Fibroblast of upper back skin (primary cell): ENCODE measurements around the gene MUC12.
"Not testable (repeated sequence)": the region's sequence is repeated elsewhere in the genome, so short reads cannot be mapped to it uniquely, and the experiment has no call there.

ENCODE experiments used
- DNase-seq: peaks from one replicate; pipeline ENCODE4 v3.0.0-alpha.2; 2013

MUC12 gene, protein sequence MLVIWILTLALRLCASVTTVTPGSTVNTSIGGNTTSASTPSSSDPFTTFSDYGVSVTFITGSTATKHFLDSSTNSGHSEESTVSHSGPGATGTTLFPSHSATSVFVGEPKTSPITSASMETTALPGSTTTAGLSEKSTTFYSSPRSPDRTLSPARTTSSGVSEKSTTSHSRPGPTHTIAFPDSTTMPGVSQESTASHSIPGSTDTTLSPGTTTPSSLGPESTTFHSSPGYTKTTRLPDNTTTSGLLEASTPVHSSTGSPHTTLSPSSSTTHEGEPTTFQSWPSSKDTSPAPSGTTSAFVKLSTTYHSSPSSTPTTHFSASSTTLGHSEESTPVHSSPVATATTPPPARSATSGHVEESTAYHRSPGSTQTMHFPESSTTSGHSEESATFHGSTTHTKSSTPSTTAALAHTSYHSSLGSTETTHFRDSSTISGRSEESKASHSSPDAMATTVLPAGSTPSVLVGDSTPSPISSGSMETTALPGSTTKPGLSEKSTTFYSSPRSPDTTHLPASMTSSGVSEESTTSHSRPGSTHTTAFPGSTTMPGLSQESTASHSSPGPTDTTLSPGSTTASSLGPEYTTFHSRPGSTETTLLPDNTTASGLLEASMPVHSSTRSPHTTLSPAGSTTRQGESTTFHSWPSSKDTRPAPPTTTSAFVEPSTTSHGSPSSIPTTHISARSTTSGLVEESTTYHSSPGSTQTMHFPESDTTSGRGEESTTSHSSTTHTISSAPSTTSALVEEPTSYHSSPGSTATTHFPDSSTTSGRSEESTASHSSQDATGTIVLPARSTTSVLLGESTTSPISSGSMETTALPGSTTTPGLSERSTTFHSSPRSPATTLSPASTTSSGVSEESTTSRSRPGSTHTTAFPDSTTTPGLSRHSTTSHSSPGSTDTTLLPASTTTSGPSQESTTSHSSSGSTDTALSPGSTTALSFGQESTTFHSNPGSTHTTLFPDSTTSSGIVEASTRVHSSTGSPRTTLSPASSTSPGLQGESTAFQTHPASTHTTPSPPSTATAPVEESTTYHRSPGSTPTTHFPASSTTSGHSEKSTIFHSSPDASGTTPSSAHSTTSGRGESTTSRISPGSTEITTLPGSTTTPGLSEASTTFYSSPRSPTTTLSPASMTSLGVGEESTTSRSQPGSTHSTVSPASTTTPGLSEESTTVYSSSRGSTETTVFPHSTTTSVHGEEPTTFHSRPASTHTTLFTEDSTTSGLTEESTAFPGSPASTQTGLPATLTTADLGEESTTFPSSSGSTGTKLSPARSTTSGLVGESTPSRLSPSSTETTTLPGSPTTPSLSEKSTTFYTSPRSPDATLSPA (N-terminal part only)

DNA sequence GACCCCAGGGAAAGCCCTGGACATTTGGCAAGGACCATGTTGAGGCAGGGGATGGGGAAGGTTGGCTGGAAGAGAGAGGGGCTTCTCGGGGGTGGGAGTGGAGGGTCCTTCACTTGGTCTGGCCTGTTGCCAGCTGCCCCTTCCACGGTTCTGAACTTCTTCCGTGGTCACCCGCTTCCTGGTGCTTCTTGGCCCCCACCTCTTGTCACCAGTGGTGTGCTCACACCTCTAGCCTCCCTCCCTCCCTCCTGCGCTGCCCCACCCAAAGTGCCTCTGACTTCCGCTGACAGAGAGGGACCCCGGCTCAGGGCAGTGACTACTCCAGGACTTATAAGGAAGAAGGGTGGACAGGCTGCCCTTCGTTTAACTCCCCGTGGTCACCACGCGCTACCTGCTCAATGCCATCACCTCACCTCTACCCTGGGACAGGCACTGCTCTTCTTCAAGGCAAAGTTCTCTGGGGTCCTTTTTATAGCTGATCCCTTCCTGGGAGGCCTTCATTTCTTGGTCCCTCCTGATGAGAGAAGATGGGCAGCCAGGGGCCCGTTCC, at the start of gene MUC12:
Gene MUC12 (plus strand): TSS at position 500 of the 550 bp plus-strand sequence. CDS start 58 bp downstream, outside the sequence.
- DNase-seq, result no peak

DNA sequence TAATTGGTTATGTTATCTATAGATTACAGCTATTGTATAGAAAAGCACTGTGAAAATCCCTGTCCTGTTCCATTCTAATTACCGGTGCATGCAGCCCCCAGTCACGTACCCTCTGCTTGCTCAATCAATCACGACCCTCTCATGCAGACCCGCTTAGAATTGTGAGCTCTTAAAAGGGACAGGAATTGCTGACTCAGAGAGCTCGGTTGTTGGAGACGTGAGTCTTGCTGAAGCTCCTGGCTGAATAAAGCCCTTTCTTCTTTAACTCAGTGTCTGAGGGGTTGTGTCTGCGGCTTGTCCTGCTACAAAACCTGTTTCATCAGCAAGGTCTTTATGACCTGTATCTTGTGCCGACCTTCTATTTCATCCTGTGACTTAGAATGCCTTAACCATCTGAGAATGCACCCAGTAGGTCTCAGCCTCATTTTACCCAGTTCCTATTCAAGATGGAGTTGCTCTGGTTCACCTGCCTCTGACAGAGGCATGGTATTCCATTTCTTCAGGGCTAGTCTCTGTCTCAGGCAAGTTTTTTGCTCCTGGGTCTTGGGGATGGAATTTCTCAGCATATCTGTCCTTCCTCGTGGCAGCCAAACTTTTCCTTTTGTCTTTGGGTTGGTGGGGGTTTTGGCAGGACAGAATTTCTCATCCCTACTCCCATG, 49.5 kb upstream of the MUC12 start:
- not testable (repeated sequence) for DNase-seq

DNA sequence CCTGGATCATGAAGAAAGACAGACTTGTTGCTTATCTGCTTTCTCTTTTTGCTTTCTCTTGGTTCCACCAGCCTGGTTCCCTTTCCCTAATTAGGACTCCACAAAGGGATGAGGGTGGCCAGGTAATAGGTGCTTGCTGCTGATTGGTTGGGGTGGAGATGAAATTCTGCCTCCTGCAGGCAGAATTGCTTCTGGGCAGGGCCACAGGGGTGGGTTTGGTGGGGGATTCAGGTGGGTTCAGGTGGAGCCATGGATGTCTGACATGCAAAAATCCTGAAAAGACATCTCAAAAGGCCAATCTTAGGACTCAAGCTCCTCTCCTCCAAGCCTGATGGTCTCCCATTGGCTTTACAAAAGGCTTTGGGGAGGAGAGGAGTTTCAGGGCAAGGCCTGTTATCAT, 48.3 kb upstream of the MUC12 start:
- no peak for DNase-seq

DNA sequence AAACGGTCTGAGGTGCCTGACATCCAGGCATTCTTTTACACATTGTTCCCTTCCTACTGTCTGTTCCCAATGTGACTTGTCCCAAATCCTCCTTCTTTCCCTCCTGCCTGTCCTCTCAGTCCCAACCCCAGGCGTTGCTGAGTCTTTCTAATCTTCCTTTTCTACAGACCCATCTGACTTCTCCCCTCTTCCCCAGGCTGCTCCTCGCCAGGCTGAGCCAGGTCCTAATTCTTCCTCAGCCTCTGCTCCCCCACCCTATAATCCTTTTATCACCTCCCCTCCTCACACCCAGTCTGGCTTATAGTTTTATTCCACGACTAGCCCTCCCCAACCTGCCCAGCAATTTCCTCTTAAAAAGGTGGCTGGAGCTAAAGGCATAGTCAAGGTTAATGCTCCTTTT, 45.7 kb upstream of the MUC12 start:
- not testable (repeated sequence) for DNase-seq

DNA sequence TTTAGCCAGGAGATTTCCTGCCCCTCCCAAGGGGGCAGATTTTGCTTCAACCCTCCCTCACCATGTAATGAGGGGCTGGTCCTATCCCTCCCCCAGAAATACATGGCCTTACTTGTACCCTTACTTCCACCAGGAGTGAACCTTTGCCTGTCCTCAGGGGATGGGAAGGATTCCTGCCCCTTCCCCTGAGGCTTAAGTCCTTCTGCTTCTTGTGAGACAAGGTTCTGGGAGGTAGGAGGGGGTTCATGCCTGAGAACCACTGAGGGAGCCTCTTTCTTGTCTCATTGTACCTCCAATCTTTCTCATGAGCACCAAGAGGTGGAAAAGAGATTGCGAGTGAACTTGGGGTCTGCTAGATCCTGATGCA, 39.6 kb upstream of the MUC12 start:
- no peak for DNase-seq

DNA sequence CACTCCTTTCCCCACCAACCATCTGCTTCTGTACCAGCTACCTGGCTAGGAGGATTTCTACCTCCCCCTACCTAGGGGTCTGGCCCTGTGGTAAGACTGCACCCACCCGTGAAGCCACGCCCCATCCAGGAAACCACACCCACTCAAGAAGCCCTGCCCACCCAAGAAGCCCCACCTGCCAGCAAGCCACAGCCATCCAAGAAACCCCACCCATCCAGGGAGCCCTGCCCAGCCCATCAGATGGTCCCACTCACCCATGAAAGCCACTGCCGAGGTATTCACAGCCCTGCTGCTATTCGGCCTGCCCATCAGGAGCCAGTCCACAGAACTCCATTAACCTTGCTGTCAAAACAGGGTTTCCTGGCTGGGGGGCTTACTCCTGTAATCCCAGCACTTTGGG, 35.6 kb upstream of the MUC12 start:
- DNase-seq, result no peak

DNA sequence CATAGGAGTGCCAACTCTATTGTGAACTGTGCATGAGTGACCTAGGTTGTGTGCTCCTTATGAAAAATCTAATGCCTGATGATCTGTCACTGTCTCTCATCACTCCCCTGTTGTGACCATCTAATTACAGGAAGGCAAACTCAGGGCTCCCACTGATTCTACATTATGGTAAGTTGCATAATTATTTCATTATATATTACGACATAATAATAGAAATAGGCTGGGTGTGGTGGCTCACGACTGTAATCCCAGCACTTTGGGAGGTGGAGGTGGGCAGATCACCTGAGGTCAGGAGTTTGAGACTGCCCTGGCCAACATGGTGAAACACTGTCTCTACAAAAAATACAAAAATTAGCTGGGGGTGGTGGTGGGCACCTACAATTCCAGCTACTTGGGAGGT, 34.0 kb upstream of the MUC12 start:
- not testable (repeated sequence) for DNase-seq

DNA sequence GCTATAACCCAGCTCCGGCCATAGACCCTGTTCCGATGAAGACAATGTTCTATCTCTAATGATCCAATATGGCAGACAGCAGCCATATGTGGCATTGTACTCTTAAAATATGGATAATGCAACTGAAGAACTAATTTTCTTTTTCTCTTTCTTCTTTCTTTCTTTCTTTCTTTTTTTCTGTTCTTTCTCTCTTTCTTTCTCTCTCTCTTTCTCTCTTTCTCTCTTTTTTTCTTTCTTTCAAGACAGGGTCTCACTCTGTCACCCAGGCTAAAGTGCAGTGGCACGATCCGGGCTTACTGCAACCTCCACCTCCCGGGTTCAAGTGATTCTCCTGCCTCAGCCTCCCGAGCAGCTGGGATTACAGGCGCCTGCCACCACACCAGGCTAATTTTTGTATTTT, 33.2 kb upstream of the MUC12 start:
- DNase-seq, result not testable (repeated sequence)

DNA sequence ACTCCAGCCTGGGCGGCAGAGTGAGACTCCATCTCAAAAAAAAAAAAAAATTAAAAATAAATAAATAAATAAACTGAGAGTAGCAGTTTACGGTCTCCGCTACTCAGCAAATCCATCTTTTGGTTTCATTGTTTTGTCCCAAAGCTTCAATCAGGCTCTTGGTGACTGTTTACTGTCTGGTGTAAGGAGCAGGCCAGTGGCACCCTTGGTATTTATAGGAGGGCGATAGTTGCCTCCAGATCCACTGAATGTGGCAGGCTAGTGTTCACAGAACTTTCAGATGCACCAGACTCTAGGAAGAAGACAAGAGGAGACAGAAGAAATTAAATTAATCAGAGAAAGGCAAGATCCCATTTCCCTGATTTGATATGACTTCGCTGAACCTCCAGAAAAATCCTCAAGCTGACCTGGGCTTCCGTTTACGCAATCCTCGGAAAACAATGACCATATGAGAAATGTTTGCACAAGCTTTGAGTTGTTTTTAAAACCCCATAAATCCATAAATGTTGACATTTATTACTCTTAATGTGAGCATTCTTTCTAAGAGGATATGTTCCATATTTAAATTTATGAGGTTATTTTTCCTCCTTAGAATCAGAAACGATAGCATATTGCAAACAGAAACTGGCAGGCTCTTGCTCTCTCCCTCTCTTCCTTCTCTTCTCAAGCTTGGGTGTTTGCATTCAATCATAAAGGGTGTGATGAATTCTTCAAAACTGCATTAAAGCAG, 27.2 kb upstream of the MUC12 start:
- DNase-seq, result no peak

DNA sequence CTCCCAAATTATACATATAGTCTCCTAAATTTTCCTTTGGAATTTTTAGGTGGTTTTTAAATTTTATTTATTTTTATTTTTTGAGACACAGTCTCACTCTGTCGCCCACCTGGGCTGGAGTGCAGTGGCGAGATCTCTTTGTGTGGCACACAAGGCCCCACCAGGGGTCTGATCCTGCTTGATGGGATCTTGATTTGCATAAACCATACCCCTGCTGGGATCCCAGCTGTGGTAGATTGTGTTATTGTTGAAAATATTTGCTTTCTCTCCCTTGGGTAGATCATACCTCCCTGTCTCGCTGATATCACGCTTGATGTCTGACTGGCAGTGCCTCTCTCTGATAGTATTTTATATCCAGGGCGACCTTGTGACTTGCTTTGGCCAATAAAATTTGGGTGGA, 25.7 kb upstream of the MUC12 start:
- no peak for DNase-seq

DNA sequence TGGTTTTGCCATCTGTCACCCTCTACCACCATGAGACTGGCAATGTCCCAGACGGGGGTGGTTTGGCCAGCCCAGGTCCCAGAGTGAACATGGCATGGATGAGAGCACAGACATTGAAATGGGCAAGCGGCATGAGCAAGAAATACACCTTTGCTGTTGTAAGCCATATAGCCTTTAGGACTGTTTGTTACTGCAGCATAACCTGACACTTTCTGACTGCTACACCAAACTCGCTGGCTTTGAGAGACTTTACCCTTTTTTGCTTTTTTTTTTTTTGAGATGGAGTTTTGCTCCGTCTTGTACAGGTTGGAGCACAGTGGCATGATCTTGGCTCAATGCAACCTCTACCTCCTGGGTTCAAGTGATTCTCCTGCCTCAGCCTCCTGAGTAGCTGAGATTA, 25.2 kb upstream of the MUC12 start:
- DNase-seq, result no peak

DNA sequence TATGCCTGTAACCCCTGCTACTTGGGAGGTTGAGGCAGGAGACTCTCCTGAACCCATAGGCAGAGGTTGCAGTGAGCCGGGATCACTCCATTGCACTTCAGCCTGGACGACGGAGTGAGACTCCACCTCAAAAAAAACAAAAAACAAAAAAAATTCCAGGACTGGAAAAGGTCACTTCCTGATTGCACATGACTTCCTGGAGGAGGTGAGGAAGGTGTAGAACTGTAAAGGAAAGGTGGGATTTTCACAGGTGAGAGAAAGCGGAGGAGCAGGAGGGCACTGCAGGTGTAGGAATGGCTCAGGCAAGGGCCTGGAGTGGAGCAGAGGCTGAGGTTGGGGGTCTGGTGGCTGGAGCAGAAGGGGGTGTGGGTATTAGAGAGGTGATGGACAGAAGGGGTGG, 23.3 kb upstream of the MUC12 start:
- DNase-seq, result no peak

DNA sequence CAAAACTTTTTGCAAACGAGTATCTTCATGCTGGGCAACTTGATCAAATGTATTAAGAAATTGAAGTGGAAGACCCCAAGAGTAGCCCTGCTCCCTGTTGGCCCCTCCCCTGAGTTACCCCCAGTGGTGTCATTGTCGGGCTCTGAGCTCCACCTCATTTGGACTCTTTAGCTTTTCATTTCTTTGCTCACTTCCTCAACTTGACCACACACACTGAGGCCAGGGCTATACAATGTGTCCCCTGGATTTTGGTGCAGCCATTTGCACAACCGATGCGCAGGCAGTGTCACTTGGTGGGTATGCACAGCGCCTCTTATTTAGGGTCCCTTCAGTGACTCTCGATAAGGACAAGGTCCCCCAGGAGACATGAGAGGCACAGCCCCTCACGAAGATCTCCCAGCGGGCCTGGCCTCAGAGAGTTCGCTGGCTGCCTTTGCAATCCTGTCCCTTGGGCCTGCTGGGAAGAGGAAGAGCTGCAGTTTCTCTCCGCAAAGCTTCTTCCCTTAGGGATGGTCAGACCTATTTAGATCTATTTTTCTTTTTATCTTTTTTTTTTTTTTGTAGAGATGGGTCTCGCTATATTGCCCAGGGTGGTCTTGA, 22.5 kb upstream of the MUC12 start:
- no peak for DNase-seq

DNA sequence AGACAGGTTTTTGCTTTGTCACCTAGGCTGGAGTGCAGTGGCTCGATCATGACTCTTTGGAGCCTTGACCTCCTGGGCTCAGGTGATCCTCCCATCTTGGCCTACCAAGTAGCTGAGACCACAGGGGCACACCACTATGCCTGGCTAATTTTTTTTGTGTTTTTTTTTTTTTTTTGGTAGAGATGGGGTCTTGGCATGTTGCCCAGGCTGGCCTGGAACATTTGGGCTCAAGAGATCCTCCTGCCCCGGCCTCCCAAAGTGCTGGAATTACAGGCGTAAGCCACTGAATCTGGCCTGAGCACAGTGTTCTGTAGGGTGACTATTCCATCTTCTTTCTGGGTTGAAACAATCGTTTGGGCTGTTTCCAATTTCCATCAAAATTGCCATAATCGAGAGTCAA, 21.6 kb upstream of the MUC12 start:
- no peak for DNase-seq

DNA sequence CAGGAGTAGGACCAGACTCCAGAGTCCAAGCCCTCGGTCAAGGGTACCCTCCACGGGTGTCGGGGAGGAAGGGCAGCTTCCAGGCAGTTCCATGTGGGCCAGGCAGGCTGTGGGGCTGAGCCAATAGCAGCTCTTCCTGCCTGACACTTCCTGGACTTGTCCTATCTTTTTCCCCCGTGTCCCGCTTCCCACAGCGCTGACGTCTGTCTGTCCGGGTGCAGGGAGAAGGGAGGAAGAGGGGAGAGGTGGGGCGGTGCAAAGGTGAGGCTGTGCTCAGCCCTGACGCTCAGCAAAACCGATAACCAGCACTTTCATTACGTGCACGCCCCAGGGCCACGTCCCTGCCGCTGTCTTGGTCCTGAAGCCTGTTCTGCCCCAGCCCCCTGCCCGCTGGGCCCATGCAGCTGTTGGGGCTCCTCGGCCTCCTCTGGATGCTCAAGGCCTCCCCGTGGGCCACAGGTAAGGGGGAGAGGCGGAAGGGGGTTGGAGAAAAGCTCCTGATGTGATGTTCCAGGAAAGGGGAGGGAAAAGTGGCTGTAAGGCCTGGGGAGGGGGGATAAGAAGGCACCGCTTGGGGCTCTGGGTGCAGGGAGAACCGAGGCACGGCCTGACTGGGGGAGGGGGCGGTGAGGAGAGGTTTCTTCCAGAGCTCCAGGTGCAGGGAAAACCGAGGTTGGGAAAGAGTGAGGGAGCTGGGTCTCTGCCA, 20.0 kb upstream of the MUC12 start, which contains the start of gene MUC3A:
Gene MUC3A (plus strand): TSS at position 308 of the 706 bp plus-strand sequence. CDS start 91 bp downstream, at position 399.
- DNase-seq, result no peak

DNA sequence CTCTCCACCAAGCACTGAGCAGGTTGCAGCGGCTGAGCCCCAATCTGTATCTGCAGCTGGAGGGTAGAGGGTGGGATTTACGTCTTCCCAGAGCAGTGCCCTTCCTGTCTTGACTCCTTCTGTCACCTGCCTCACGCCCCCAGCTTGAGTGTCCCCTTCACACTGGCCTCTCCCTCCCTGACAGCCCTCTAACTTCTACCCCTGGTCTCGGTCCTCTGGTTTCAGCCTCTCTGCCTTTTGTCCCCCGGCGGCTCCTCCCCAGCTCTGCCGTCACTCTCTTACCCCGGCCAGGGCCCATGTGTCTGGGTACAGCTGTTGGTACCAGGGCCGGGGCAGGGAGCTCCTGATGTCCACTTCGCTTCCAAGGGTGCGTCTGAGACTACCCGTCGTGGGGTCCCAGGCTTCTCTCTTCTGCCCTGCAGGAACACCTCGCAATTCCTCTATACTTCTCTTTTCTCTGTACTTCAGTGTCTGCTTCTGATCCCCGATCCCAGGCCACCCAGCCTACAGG, 19.4 kb upstream of the MUC12 start:
- no peak for DNase-seq

DNA sequence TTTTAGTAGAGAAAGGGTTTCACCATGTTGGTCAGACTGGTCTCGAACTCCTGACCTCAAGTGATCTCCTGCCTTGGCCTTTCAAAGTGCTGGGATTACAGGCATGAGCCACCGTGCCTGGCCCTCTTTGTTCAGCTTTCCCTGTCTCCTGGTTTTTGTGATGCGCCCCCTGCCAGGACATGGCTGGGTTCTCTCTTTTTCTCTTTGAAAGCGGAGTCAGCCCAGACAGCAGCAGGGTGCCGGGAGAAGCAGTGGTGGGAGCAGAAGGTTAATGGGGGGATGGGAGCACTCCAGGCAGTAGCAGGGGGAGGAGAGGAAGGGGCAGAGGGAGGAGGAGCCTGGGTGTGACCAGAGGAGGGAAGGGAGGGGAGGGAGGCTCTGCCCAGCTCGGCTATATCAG, 18.2 kb upstream of the MUC12 start:
- DNase-seq, result no peak

DNA sequence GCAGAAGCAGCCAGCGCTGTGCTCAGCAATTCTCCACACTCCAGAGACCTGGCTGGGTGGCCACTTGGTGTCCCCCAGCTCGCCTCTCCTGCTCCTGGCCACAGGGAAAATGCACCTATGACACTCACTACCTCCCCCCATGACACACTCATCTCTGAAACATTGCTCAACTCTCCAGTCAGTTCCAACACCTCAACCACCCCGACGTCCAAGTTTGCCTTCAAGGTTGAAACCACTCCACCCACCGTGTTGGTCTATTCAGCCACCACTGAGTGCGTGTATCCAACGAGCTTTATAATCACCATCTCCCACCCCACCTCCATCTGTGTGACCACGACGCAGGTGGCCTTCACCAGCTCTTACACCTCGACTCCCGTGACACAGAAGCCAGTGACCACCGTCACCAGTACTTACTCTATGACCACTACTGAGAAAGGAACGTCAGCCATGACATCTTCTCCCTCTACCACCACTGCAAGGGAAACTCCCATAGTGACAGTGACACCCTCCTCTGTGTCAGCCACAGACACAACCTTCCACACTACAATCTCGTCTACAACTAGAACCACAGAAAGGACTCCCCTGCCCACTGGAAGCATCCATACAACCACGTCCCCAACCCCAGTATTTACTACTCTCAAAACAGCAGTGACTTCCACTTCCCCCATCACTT, 17.3 kb upstream of the MUC12 start:
- DNase-seq, result no peak

DNA sequence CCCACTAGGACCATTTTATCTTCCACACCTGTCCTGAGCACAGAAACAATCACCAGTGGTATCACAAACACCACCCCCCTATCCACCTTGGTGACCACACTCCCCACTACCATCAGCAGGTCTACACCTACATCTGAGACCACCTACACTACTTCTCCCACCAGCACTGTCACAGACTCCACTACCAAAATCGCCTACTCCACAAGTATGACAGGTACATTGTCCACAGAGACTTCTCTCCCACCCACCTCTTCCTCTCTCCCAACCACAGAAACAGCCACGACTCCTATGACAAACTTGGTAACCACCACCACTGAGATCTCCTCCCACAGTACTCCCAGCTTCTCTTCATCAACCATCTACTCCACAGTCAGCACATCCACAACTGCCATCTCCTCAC, 16.7 kb upstream of the MUC12 start:
- DNase-seq, result no peak
